HepG2 (cell line): Measurements from ENCODE around the gene PRRC1. TPM values are rescaled to one million over a fixed set of nuclear protein-coding genes. Genes with fewer than 3 reads are reported as not detected.

Experiments used
- AGO1 ChIP-seq: fragments of 200-400 bp; formaldehyde crosslinking; IDR thresholded peaks from 2 replicates; pipeline ENCODE4 v1.6.1; 2017; ENCODE audit warnings: mild to moderate bottlenecking, low read depth, low read length, moderate library complexity; ENCODE audit not compliant: poor library complexity, severe bottlenecking
- ARHGAP35 ChIP-seq: sonication (generic); formaldehyde crosslinking; IDR thresholded peaks from 2 replicates; pipeline ENCODE4 v1.9.0; 2022; ENCODE audit warnings: mild to moderate bottlenecking, inconsistent platforms, moderate library complexity, missing genetic modification reagents, borderline replicate concordance
- DMAP1 ChIP-seq: IDR thresholded peaks from 2 replicates; pipeline ENCODE4 v1.6.1; 2016
- FOXA3 ChIP-seq: IDR thresholded peaks from 2 replicates; pipeline ENCODE4 v1.6.1; 2016; ENCODE audit warnings: missing genetic modification reagents, missing compliant biosample characterization
- ISL2 ChIP-seq: sonication (generic); formaldehyde crosslinking; IDR thresholded peaks from 2 replicates; pipeline ENCODE4 v1.5.0; 2020; ENCODE audit warnings: missing genetic modification reagents
- NRL ChIP-seq: sonication (generic); formaldehyde crosslinking; IDR thresholded peaks from 2 replicates; pipeline ENCODE4 v1.5.0; 2020; ENCODE audit warnings: missing genetic modification reagents, mild to moderate bottlenecking, moderate library complexity, borderline replicate concordance
- PHF8 ChIP-seq: sonication (generic); formaldehyde crosslinking; IDR thresholded peaks from 2 replicates; pipeline ENCODE4 v1.5.0; 2020; ENCODE audit warnings: missing genetic modification reagents
- ZBTB7A ChIP-seq: sonication (generic); formaldehyde crosslinking; IDR thresholded peaks from 2 replicates; pipeline ENCODE4 v1.8.0; 2022; ENCODE audit warnings: mild to moderate bottlenecking, missing genetic modification reagents
- ZC3H13 ChIP-seq: sonication (generic); formaldehyde crosslinking; IDR thresholded peaks from 2 replicates; pipeline ENCODE4 v1.8.1; 2023; ENCODE audit warnings: mild to moderate bottlenecking, missing genetic modification reagents, moderate library complexity
- ZEB1 ChIP-seq: IDR thresholded peaks from 2 replicates; pipeline ENCODE4 v1.6.1; 2012; ENCODE audit warnings: mild to moderate bottlenecking, low read depth, inconsistent platforms; ENCODE audit not compliant: insufficient replicate concordance
- ZFP90 ChIP-seq: sonication (generic); formaldehyde crosslinking; IDR thresholded peaks from 2 replicates; pipeline ENCODE4 v1.8.0; 2022; ENCODE audit warnings: missing genetic modification reagents, mild to moderate bottlenecking, inconsistent platforms, borderline replicate concordance
- ZFX ChIP-seq: sonication (generic); formaldehyde crosslinking; IDR thresholded peaks from 2 replicates; pipeline ENCODE4 v1.4.0; 2020; ENCODE audit warnings: mild to moderate bottlenecking, low read depth, missing genetic modification reagents, moderate library complexity
- ZNF101 ChIP-seq: sonication (generic); formaldehyde crosslinking; IDR thresholded peaks from 2 replicates; pipeline ENCODE4 v1.4.0; 2020; ENCODE audit warnings: mild to moderate bottlenecking, low read depth, missing genetic modification reagents, borderline replicate concordance
- ZNF12 ChIP-seq: sonication (generic); formaldehyde crosslinking; IDR thresholded peaks from 2 replicates; pipeline ENCODE4 v1.5.0; 2020; ENCODE audit warnings: missing genetic modification reagents
- ZNF33B ChIP-seq: sonication (generic); formaldehyde crosslinking; IDR thresholded peaks from 2 replicates; pipeline ENCODE4 v1.5.1; 2020; ENCODE audit warnings: mild to moderate bottlenecking, missing genetic modification reagents
- ZNF354B ChIP-seq: sonication (generic); formaldehyde crosslinking; IDR thresholded peaks from 2 replicates; pipeline ENCODE4 v1.8.0; 2022; ENCODE audit warnings: mild to moderate bottlenecking, missing genetic modification reagents
- ZNF484 ChIP-seq: sonication (generic); formaldehyde crosslinking; IDR thresholded peaks from 2 replicates; pipeline ENCODE4 v1.5.1; 2020; ENCODE audit warnings: mild to moderate bottlenecking, low read depth, missing genetic modification reagents, borderline replicate concordance
- ZNF501 ChIP-seq: sonication (generic); formaldehyde crosslinking; IDR thresholded peaks from 2 replicates; pipeline ENCODE4 v1.5.1; 2020; ENCODE audit warnings: mild to moderate bottlenecking, moderate library complexity, missing genetic modification reagents
- ZNF768 ChIP-seq: sonication (generic); formaldehyde crosslinking; IDR thresholded peaks from 2 replicates; pipeline ENCODE4 v1.4.0; 2020; ENCODE audit warnings: missing genetic modification reagents
- ZNF891 ChIP-seq: sonication (generic); formaldehyde crosslinking; IDR thresholded peaks from 2 replicates; pipeline ENCODE4 v1.5.0; 2020; ENCODE audit warnings: mild to moderate bottlenecking, missing genetic modification reagents
- ZSCAN21 ChIP-seq: sonication (generic); formaldehyde crosslinking; IDR thresholded peaks from 2 replicates; pipeline ENCODE4 v1.8.0; 2022; ENCODE audit warnings: mild to moderate bottlenecking, missing genetic modification reagents, moderate library complexity, borderline replicate concordance
- polyA plus RNA-seq, 8 experiments: library from polyadenylated mRNA; depleted of rRNA in 3 of 8; stranded (reverse) in 7 of 8; unstranded in 1 of 8; fragments of >200 nt; fragmentation: Illumina TruSeq in 4 of 8; extraction: Trizol in 4 of 8; gene quantifications; 2 replicates each; pipeline versions ENCODE4 v1.2.1 to v1.2.3, GENCODE V29; 2011 to 2016; ENCODE audit warnings: low read depth in 4 of 8, missing spikeins in 1 of 8, mixed read lengths in 1 of 8; ENCODE audit not compliant: insufficient read depth in 1 of 8
- total RNA-seq, 5 experiments: library from RNA; depleted of rRNA; stranded (reverse); fragments of >200 nt; fragmentation: Illumina TruSeq; extraction: Trizol; gene quantifications; 2 replicates each; pipeline ENCODE4 v1.2.3, GENCODE V29; 2016; ENCODE audit warnings: low read depth in 1 of 5
- TF ChIP-seq, protein P1 (sequence below): IDR thresholded peaks from 2 replicates; pipeline ENCODE4 v1.6.1; 2012; ENCODE audit warnings: low read length, improper control_type of control experiment
- TF ChIP-seq, protein P2 (sequence below): sonication (generic); formaldehyde crosslinking; IDR thresholded peaks from 2 replicates; pipeline ENCODE4 v1.5.0; 2020; ENCODE audit warnings: missing genetic modification reagents
- TF ChIP-seq, protein P3 (sequence below): sonication (generic); formaldehyde crosslinking; conservative IDR thresholded peaks from 2 replicates; pipeline ENCODE4 v1.8.1; 2023; ENCODE audit warnings: missing genetic modification reagents

PRRC1 gene
- total and polyA plus RNA-seq, 2 of the 13 experiments (the other 11 are each of a cell fraction or from before 2014, with no cell fraction given), result 48.5 to 51.9 TPM

DNA sequence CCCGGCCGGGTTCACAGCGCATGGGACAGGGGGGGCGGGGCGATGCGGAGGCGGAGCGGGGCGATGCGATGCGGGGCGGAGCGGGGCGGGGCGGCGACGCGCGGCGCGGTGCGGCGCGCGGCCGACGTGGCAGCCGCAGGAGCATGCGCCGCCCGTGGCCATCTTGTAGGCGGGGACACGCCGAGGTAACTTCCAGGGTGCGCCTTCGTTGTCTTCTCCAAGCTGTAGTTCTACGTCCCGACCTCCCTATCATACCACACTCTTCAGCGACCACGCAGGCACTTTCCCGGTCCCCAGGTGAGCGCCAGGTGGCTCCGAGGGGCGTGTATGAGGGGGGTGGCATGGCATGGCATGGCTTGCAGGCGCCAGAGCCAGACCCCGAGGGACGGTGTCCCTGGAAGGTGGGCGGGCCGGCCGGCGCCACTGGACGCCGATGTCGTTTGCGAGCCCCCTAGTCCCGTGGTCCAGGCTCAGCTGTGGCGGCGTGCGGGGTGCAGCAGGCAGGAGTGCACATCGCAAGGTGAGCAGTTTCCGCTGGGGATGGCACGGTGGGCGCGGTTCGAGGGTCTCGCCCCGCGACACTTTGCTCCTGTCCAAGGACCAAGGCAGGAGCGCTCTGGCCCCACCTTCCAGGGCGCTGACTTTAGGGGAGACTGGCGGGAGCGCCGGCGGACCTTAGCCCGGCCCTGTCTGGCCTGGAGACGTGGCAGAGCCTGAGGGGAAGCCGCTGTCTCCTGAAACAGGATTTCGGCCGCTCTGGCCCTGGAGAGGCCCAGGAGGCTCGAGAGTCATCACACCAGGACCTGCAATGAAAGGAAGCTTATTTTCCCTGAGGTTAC is at the start of gene PRRC1 (continued):
- TF ChIP-seq, protein P1, sequence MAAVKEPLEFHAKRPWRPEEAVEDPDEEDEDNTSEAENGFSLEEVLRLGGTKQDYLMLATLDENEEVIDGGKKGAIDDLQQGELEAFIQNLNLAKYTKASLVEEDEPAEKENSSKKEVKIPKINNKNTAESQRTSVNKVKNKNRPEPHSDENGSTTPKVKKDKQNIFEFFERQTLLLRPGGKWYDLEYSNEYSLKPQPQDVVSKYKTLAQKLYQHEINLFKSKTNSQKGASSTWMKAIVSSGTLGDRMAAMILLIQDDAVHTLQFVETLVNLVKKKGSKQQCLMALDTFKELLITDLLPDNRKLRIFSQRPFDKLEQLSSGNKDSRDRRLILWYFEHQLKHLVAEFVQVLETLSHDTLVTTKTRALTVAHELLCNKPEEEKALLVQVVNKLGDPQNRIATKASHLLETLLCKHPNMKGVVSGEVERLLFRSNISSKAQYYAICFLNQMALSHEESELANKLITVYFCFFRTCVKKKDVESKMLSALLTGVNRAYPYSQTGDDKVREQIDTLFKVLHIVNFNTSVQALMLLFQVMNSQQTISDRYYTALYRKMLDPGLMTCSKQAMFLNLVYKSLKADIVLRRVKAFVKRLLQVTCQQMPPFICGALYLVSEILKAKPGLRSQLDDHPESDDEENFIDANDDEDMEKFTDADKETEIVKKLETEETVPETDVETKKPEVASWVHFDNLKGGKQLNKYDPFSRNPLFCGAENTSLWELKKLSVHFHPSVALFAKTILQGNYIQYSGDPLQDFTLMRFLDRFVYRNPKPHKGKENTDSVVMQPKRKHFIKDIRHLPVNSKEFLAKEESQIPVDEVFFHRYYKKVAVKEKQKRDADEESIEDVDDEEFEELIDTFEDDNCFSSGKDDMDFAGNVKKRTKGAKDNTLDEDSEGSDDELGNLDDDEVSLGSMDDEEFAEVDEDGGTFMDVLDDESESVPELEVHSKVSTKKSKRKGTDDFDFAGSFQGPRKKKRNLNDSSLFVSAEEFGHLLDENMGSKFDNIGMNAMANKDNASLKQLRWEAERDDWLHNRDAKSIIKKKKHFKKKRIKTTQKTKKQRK, result no peak
- TF ChIP-seq ARHGAP35 (CRISPR knock-in tag) (peak; percentile 81; the same call in 1 of the 2 replicates), ZNF354B (CRISPR knock-in tag) (0 out of 2 replicates have a peak, but pooled peaks have one; percentile 19), NRL (peak; percentile 84), ZNF501 (CRISPR knock-in tag) (peak; percentile 66), ZEB1 (peak; percentile 53), ZFP90 (CRISPR knock-in tag) (peak; percentile 75; the same call in 1 of the 2 replicates), ZFX (CRISPR knock-in tag) (peak; percentile 88), FOXA3 (CRISPR knock-in tag) (no peak), AGO1 (peak; percentile 55), ZNF484 (CRISPR knock-in tag) (peak; percentile 80; the same call in 1 of the 2 replicates), ZNF12 (CRISPR knock-in tag) (no peak), ZC3H13 (no peak), ZNF891 (CRISPR knock-in tag) (peak; percentile 53; the same call in 1 of the 2 replicates), ZNF101 (CRISPR knock-in tag) (no peak), ZNF33B (CRISPR knock-in tag) (peak; percentile 64; the same call in 1 of the 2 replicates), ZNF768 (0 out of 2 replicates have a peak, but pooled peaks have one; percentile 63), PHF8 (CRISPR knock-in tag) (peak; percentile 93), ZSCAN21 (peak; percentile 67; the same call in 1 of the 2 replicates), ISL2 (CRISPR knock-in tag) (peak; percentile 40; the same call in 1 of the 2 replicates), ZBTB7A (CRISPR knock-in tag) (peak; percentile 54; the same call in 1 of the 2 replicates), DMAP1 (CRISPR knock-in tag) (peak; percentile 95)
- TF ChIP-seq, protein P2, sequence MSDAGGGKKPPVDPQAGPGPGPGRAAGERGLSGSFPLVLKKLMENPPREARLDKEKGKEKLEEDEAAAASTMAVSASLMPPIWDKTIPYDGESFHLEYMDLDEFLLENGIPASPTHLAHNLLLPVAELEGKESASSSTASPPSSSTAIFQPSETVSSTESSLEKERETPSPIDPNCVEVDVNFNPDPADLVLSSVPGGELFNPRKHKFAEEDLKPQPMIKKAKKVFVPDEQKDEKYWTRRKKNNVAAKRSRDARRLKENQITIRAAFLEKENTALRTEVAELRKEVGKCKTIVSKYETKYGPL (CRISPR knock-in tag), result 0 out of 2 replicates have a peak, but pooled peaks have one; percentile 11
- TF ChIP-seq, protein P3, sequence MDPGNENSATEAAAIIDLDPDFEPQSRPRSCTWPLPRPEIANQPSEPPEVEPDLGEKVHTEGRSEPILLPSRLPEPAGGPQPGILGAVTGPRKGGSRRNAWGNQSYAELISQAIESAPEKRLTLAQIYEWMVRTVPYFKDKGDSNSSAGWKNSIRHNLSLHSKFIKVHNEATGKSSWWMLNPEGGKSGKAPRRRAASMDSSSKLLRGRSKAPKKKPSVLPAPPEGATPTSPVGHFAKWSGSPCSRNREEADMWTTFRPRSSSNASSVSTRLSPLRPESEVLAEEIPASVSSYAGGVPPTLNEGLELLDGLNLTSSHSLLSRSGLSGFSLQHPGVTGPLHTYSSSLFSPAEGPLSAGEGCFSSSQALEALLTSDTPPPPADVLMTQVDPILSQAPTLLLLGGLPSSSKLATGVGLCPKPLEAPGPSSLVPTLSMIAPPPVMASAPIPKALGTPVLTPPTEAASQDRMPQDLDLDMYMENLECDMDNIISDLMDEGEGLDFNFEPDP (CRISPR knock-in tag), result no peak
